MM.1S (cell line): ENCODE measurements around the gene C5orf15.
A peak's percentile ranks its signal among the peaks of the same experiment; 100 is the strongest.

Experiments used
- DNase-seq: peaks from one replicate; pipeline ENCODE4 v3.0.0-alpha.2; 2015
- H2AFZ ChIP-seq: fragments of 300-600 bp; sonication (generic); 2 replicates; pipeline ENCODE4 v1.6.0; 2016; ENCODE audit warnings: antibody characterized with exemption, low read length
- H3F3A ChIP-seq: fragments of 300-600 bp; sonication (generic); 2 replicates; pipeline ENCODE4 v1.6.1; 2016; ENCODE audit warnings: mild to moderate bottlenecking, antibody characterized with exemption, low read length, moderate library complexity, mixed read lengths; ENCODE audit not compliant: insufficient read depth
- H3K27ac ChIP-seq: fragments of 300-600 bp; sonication (generic); 2 replicates; pipeline ENCODE4 v1.5.1; 2016; ENCODE audit warnings: mild to moderate bottlenecking, low read length
- H3K27me3 ChIP-seq: fragments of 300-600 bp; sonication (generic); replicated peaks from 2 replicates; pipeline ENCODE4 v1.6.0; 2016; ENCODE audit warnings: low read length; ENCODE audit not compliant: insufficient read depth
- H3K36me3 ChIP-seq: fragments of 300-600 bp; sonication (generic); replicated peaks from 2 replicates; pipeline ENCODE4 v1.6.1; 2016; ENCODE audit warnings: mild to moderate bottlenecking, low read length, mixed read lengths; ENCODE audit not compliant: insufficient read depth
- H3K4me1 ChIP-seq: fragments of 300-600 bp; sonication (generic); 2 replicates; pipeline ENCODE4 v1.6.1; 2016; ENCODE audit warnings: low read length, mixed read lengths
- H3K4me2 ChIP-seq: fragments of 300-600 bp; sonication (generic); 2 replicates; pipeline ENCODE4 v1.6.0; 2016; ENCODE audit warnings: low read depth, low read length
- H3K4me3 ChIP-seq: fragments of 300-600 bp; sonication (generic); 2 replicates; pipeline ENCODE4 v1.5.1; 2016; ENCODE audit warnings: low read length, mixed read lengths
- H3K79me2 ChIP-seq: fragments of 300-600 bp; sonication (generic); 2 replicates; pipeline ENCODE4 v1.6.1; 2016; ENCODE audit warnings: mixed run types, low read length, mixed read lengths
- H3K9ac ChIP-seq: fragments of 300-600 bp; sonication (generic); 2 replicates; pipeline ENCODE4 v1.6.1; 2016; ENCODE audit warnings: low read length, mixed read lengths
- H3K9me2 ChIP-seq: fragments of 300-600 bp; sonication (generic); replicated peaks from 2 replicates; pipeline ENCODE4 v1.6.1; 2016; ENCODE audit warnings: mild to moderate bottlenecking, low read length, mixed read lengths; ENCODE audit not compliant: insufficient read depth
- H3K9me3 ChIP-seq: fragments of 300-600 bp; sonication (generic); replicated peaks from 2 replicates; pipeline ENCODE4 v1.6.1; 2016; ENCODE audit warnings: mild to moderate bottlenecking, low read length, mixed read lengths; ENCODE audit not compliant: insufficient read depth
- H4K20me1 ChIP-seq: fragments of 300-600 bp; sonication (generic); 2 replicates; pipeline ENCODE4 v1.6.1; 2016; ENCODE audit warnings: mild to moderate bottlenecking, low read length, moderate library complexity, mixed read lengths; ENCODE audit not compliant: insufficient read depth
- EZH2 ChIP-seq: fragments of 300-600 bp; sonication (generic); optimal IDR thresholded peaks from 2 replicates; pipeline ENCODE3; 2017; ENCODE audit warnings: low read depth, mild to moderate bottlenecking, antibody characterized with exemption, low read length, mixed read lengths
- EZH2phosphoT487 ChIP-seq: fragments of 300-600 bp; sonication (generic); IDR thresholded peaks from 2 replicates; pipeline ENCODE4 v1.6.1; 2018; ENCODE audit warnings: antibody characterized with exemption, low read length
- TF ChIP-seq, protein P1 (sequence below): fragments of 300-600 bp; sonication (generic); IDR thresholded peaks from 2 replicates; pipeline ENCODE4 v1.5.1; 2016; ENCODE audit warnings: antibody characterized with exemption, low read length, mixed read lengths

C5orf15 gene

DNA sequence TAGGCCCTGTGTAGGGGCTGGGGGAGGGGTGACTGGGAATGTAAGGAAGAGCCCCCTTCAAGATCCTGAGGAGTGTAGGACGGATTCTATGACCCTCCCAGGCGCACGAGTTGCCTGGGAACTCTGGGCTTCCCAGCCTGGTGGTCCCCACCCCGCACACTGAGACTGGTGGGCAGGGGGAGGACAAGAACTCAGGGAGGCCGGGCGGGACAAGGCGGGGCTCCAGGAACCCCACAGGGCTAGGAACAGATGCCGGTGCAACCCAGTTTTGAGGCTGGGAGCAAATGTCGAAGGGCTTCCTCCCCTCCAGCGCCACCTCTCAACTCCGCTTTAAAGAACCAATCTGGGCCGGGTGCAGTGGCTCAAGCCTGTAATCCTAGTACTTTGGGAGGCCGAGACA lies 37.7 kb upstream of the C5orf15 start:
- H4K20me1 ChIP-seq, result peaks cover 20% of the 10 kb centered on the region
- TF ChIP-seq EZH2phosphoT487 (no peak), EZH2 (no peak)
- TF ChIP-seq, protein P1, sequence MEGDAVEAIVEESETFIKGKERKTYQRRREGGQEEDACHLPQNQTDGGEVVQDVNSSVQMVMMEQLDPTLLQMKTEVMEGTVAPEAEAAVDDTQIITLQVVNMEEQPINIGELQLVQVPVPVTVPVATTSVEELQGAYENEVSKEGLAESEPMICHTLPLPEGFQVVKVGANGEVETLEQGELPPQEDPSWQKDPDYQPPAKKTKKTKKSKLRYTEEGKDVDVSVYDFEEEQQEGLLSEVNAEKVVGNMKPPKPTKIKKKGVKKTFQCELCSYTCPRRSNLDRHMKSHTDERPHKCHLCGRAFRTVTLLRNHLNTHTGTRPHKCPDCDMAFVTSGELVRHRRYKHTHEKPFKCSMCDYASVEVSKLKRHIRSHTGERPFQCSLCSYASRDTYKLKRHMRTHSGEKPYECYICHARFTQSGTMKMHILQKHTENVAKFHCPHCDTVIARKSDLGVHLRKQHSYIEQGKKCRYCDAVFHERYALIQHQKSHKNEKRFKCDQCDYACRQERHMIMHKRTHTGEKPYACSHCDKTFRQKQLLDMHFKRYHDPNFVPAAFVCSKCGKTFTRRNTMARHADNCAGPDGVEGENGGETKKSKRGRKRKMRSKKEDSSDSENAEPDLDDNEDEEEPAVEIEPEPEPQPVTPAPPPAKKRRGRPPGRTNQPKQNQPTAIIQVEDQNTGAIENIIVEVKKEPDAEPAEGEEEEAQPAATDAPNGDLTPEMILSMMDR, result no peak
- no peak for DNase-seq
- no peaks in the 10 kb centered on the region for H3K9me3 ChIP-seq
- H3K9ac ChIP-seq, result no peak overlapping the region
- H3K9me2 ChIP-seq, result no peaks in the 10 kb centered on the region
- H3K4me1 ChIP-seq, result peaks cover 13% of the 10 kb centered on the region
- H3K27ac ChIP-seq, result no peak overlapping the region
- peaks cover 6% of the 10 kb centered on the region; the same call in 1 of the 2 replicates for H3F3A ChIP-seq
- H3K36me3 ChIP-seq, result 0 out of 2 replicates have a peak, but pooled peaks cover 2% of the 10 kb centered on the region
- peak overlapping the region; percentile 87; the same call in 1 of the 2 replicates for H3K4me2 ChIP-seq
- H3K4me3 ChIP-seq, result no peak overlapping the region
- H3K79me2 ChIP-seq, result peaks cover 45% of the 10 kb centered on the region
- no peaks in the 10 kb centered on the region for H3K27me3 ChIP-seq
- H2AFZ ChIP-seq, result no peak overlapping the region

DNA sequence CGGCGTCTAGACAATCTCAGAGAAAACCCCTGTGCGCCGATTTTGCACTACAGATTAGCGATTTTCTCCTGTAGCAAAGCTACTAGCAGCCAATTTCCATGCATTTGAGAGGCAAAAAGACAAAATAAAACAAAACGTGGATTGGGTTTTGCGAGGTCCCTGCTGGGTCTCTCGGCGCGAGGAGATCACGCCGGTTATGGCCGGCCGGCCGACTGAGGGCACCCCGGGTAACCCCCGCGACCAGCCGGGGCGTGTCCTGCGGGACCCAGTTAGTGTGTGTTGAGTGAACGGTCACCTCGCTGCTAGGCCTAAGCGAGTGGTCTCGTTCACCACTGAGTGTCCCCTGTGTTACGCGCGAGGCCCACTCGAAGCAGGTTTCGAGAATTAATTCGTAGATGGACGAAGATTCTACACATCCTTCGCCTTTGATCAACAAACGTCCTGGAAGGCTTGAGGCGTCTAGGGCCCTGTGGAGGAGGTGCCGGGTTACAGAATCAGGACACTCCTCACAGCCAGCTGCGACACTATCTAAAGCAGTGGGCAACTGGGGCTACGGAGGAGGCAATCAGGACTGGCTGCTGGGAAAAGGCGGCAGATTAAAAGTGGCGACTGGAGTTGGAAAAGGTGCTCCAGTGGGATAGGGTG lies 37.1 kb upstream of the C5orf15 start:
- no peak for DNase-seq
- Histone ChIP-seq H3K36me3 (0 out of 2 replicates have a peak, but pooled peaks cover 5% of the 10 kb centered on the region), H3K27me3 (no peaks in the 10 kb centered on the region), H4K20me1 (peaks cover 26% of the 10 kb centered on the region), H3F3A (peaks cover 6% of the 10 kb centered on the region; the same call in 1 of the 2 replicates), H2AFZ (peak overlapping the region; percentile 47), H3K79me2 (peaks cover 51% of the 10 kb centered on the region), H3K27ac (peak overlapping the region; percentile 83; the same call in 1 of the 2 replicates), H3K9me2 (no peaks in the 10 kb centered on the region), H3K9ac (peak overlapping the region; percentile 88), H3K4me3 (peak overlapping the region; percentile 93), H3K4me2 (peak overlapping the region; percentile 87), H3K9me3 (no peaks in the 10 kb centered on the region), H3K4me1 (peaks cover 13% of the 10 kb centered on the region)
- no peak for TF ChIP-seq EZH2
- no peak for TF ChIP-seq EZH2phosphoT487
- TF ChIP-seq, protein P1, result no peak

DNA sequence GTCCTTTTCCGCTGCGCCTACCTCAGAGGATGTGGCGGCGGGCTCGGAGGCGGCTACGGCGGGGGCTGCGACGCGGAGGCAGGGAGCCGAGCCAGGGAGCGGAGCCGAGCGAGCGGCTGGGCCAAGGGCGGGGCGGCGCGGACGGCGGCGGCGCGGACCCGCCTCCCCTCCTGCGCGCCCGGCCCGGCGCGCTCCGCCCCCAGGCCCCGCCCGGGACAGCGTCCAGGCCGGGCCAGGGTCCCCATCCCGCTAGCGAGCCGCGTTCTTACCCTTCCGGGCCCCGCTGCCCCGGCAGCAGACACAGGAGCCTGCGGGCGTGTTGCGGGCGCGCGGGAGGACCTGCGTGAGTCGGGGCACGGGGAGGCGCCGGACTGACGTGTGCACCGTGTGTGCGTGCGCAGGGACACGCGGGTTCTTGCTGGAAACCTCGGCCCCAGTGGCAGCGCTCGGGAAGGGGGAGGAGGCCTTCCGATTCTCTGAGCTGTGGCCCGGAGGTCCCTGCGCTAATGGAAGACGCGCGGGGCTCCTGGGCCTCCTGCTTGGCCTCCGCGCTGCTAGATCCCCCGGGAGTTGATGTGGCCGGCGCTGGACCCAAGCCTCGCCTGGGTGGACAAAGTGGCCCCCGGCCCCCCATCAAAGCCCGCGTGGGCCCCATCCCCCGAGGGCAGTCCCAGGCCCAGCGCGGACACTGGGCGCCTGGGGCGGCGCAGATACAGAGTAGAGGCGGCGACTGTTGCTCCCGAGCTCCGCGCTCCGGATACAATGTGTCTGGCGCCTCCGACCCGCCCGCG lies 36.4 kb upstream of the C5orf15 start, which contains the start of gene VDAC1:
TSS of gene VDAC1 (minus strand) at position 350 of the 791 bp plus-strand sequence. CDS start 11,963 bp downstream, outside the sequence.
- no peaks in the 10 kb centered on the region for H3K9me3 ChIP-seq
- H3K4me3 ChIP-seq, result peak within 1 kb of the TSS; percentile 93
- peaks cover 6% of the 10 kb centered on the region; the same call in 1 of the 2 replicates for H3F3A ChIP-seq
- H4K20me1 ChIP-seq, result peaks cover 33% of the 10 kb centered on the region
- H2AFZ ChIP-seq, result peak within 1 kb of the TSS; percentile 47
- no peaks in the 10 kb centered on the region for H3K27me3 ChIP-seq
- H3K9me2 ChIP-seq, result no peaks in the 10 kb centered on the region
- H3K4me2 ChIP-seq, result peak within 1 kb of the TSS; percentile 93
- 0 out of 2 replicates have a peak, but pooled peaks cover 5% of the 10 kb centered on the region for H3K36me3 ChIP-seq
- peak; percentile 74 for DNase-seq
- H3K79me2 ChIP-seq, result peaks cover 58% of the 10 kb centered on the region
- H3K9ac ChIP-seq, result peak within 1 kb of the TSS; percentile 90
- peak within 1 kb of the TSS; percentile 83 for H3K27ac ChIP-seq
- H3K4me1 ChIP-seq, result peaks cover 13% of the 10 kb centered on the region
- TF ChIP-seq, protein P1, result 0 out of 2 replicates have a peak, but pooled peaks have one; percentile 5
- no peak for TF ChIP-seq EZH2
